Measurements from ENCODE around the gene UNC5C.

The UNC5C gene

GRCh38 chr4:95265814-95266740 lies 282.7 kb downstream of the UNC5C start:
- H3K27ac ChIP-seq (ENCODE audit: low read depth, low read length), result no peak overlapping the region

GRCh38 chr4:95264843-95265242 lies 283.9 kb downstream of the UNC5C start:
- Histone ChIP-seq H3K23ac (ENCODE audit: low read length) (no peak overlapping the region), H3K56ac (ENCODE audit: low read length) (no peak overlapping the region), H4K5ac (ENCODE audit: low read length) (no peak overlapping the region), H3K4me2 (ENCODE audit: low read length) (no peak overlapping the region), H2BK120ac (ENCODE audit: low read depth, low read length) (no peak overlapping the region), H3K4ac (ENCODE audit: low read depth, low read length) (no peak overlapping the region), H3K9ac (ENCODE audit: low read length) (no peak overlapping the region), H3K27ac (ENCODE audit: low read depth, low read length) (no peak overlapping the region), H2AK5ac (ENCODE audit: low read length) (no peak overlapping the region), H2BK15ac (replicated peaks; ENCODE audit: low read depth) (no peak overlapping the region), H2BK5ac (ENCODE audit: low read length) (no peak overlapping the region), H3K79me2 (ENCODE audit: control insufficient read depth, insufficient read depth, low read length) (no peaks in the 10 kb centered on the region), H3K18ac (ENCODE audit: low read length) (no peak overlapping the region), H3K4me3 (ENCODE audit: low read length) (no peak overlapping the region), H3K4me1 (ENCODE audit: control insufficient read depth, low read depth, low read length) (no peaks in the 10 kb centered on the region), H3K27me3 (ENCODE audit: insufficient read depth, low read length, poor library complexity) (no peaks in the 10 kb centered on the region), H3K79me1 (ENCODE audit: low read length) (no peaks in the 10 kb centered on the region), H3K36me3 (ENCODE audit: control insufficient read depth, insufficient read depth, low read length) (no peaks in the 10 kb centered on the region), H4K8ac (ENCODE audit: low read depth, low read length) (no peak overlapping the region)
- no CpG with 5 or more reads among the region's 2 CpGs for WGBS (ENCODE audit: extremely low coverage, insufficient coverage, low lambda C conversion rate)
- no peak for DNase-seq

More at GRCh38 chr4:95265814-95266740, 282.7 kb downstream of the UNC5C start:
- WGBS (ENCODE audit: extremely low coverage, insufficient coverage, low lambda C conversion rate), result no CpG with 5 or more reads among the region's 5 CpGs
- no peak overlapping the region for H3K9ac ChIP-seq (ENCODE audit: low read length)
- H3K79me1 ChIP-seq (ENCODE audit: low read length), result no peaks in the 10 kb centered on the region
- no peak overlapping the region for H3K23ac ChIP-seq (ENCODE audit: low read length)
- H3K36me3 ChIP-seq (ENCODE audit: control insufficient read depth, insufficient read depth, low read length), result no peaks in the 10 kb centered on the region
- no peak overlapping the region for H3K56ac ChIP-seq (ENCODE audit: low read length)
- no peak overlapping the region for H2BK5ac ChIP-seq (ENCODE audit: low read length)
- no peaks in the 10 kb centered on the region for H3K4me1 ChIP-seq (ENCODE audit: control insufficient read depth, low read depth, low read length)
- no peak overlapping the region for H4K8ac ChIP-seq (ENCODE audit: low read depth, low read length)
- H2BK15ac ChIP-seq (replicated peaks; ENCODE audit: low read depth), result no peak overlapping the region
- H3K27me3 ChIP-seq (ENCODE audit: insufficient read depth, low read length, poor library complexity), result no peaks in the 10 kb centered on the region
- H3K79me2 ChIP-seq (ENCODE audit: control insufficient read depth, insufficient read depth, low read length), result no peaks in the 10 kb centered on the region
- no peak overlapping the region for H3K18ac ChIP-seq (ENCODE audit: low read length)
- H3K4ac ChIP-seq (ENCODE audit: low read depth, low read length), result no peak overlapping the region
- H2AK5ac ChIP-seq (ENCODE audit: low read length), result no peak overlapping the region
- no peak overlapping the region for H2BK120ac ChIP-seq (ENCODE audit: low read depth, low read length)
- no peak for DNase-seq
- H3K4me3 ChIP-seq (ENCODE audit: low read length), result no peak overlapping the region
- no peak overlapping the region for H4K5ac ChIP-seq (ENCODE audit: low read length)
- H3K4me2 ChIP-seq (ENCODE audit: low read length), result no peak overlapping the region

GRCh38 chr4:95263960-95264359 lies 284.8 kb downstream of the UNC5C start:
- H3K27ac ChIP-seq (ENCODE audit: low read depth, low read length), result no peak overlapping the region
- H3K79me1 ChIP-seq (ENCODE audit: low read length), result no peaks in the 10 kb centered on the region
- no peak overlapping the region for H2BK15ac ChIP-seq (replicated peaks; ENCODE audit: low read depth)
- H3K4me1 ChIP-seq (ENCODE audit: control insufficient read depth, low read depth, low read length), result no peaks in the 10 kb centered on the region
- no CpG with 5 or more reads among the region's 1 CpG for WGBS (ENCODE audit: extremely low coverage, insufficient coverage, low lambda C conversion rate)
- H3K79me2 ChIP-seq (ENCODE audit: control insufficient read depth, insufficient read depth, low read length), result no peaks in the 10 kb centered on the region
- no peak overlapping the region for H2BK5ac ChIP-seq (ENCODE audit: low read length)
- H3K9ac ChIP-seq (ENCODE audit: low read length), result no peak overlapping the region
- no peak overlapping the region for H3K4me2 ChIP-seq (ENCODE audit: low read length)
- no peak overlapping the region for H3K4me3 ChIP-seq (ENCODE audit: low read length)
- no peak overlapping the region for H2AK5ac ChIP-seq (ENCODE audit: low read length)
- H2BK120ac ChIP-seq (ENCODE audit: low read depth, low read length), result no peak overlapping the region
- H3K4ac ChIP-seq (ENCODE audit: low read depth, low read length), result no peak overlapping the region
- no peak overlapping the region for H3K23ac ChIP-seq (ENCODE audit: low read length)
- no peaks in the 10 kb centered on the region for H3K36me3 ChIP-seq (ENCODE audit: control insufficient read depth, insufficient read depth, low read length)
- no peak overlapping the region for H3K56ac ChIP-seq (ENCODE audit: low read length)
- no peak overlapping the region for H3K18ac ChIP-seq (ENCODE audit: low read length)
- no peak for DNase-seq
- no peaks in the 10 kb centered on the region for H3K27me3 ChIP-seq (ENCODE audit: insufficient read depth, low read length, poor library complexity)
- no peak overlapping the region for H4K5ac ChIP-seq (ENCODE audit: low read length)
- H4K8ac ChIP-seq (ENCODE audit: low read depth, low read length), result no peak overlapping the region

- Histone ChIP-seq H3K79me1 (ENCODE audit: low read length) (no peaks in the 10 kb centered on the region), H3K4me2 (ENCODE audit: low read length) (no peak overlapping the region), H3K4me1 (ENCODE audit: control insufficient read depth, low read depth, low read length) (no peaks in the 10 kb centered on the region), H3K36me3 (ENCODE audit: control insufficient read depth, insufficient read depth, low read length) (no peaks in the 10 kb centered on the region), H3K9ac (ENCODE audit: low read length) (no peak overlapping the region), H3K79me2 (ENCODE audit: control insufficient read depth, insufficient read depth, low read length) (no peaks in the 10 kb centered on the region), H2BK120ac (ENCODE audit: low read depth, low read length) (no peak overlapping the region), H3K23ac (ENCODE audit: low read length) (no peak overlapping the region), H3K4me3 (ENCODE audit: low read length) (no peak overlapping the region), H4K5ac (ENCODE audit: low read length) (no peak overlapping the region), H2BK5ac (ENCODE audit: low read length) (no peak overlapping the region), H2BK15ac (replicated peaks; ENCODE audit: low read depth) (no peak overlapping the region), H3K27me3 (ENCODE audit: insufficient read depth, low read length, poor library complexity) (no peaks in the 10 kb centered on the region), H4K8ac (ENCODE audit: low read depth, low read length) (no peak overlapping the region), H2AK5ac (ENCODE audit: low read length) (no peak overlapping the region), H3K4ac (ENCODE audit: low read depth, low read length) (no peak overlapping the region), H3K27ac (ENCODE audit: low read depth, low read length) (no peak overlapping the region), H3K18ac (ENCODE audit: low read length) (no peak overlapping the region), H3K56ac (ENCODE audit: low read length) (no peak overlapping the region)
- no peak for DNase-seq
Observed at GRCh38 chr4:95263391-95263790, 285.4 kb downstream of the UNC5C start.

- Histone ChIP-seq H3K9ac (ENCODE audit: low read length) (no peak overlapping the region), H3K27ac (ENCODE audit: low read depth, low read length) (no peak overlapping the region), H3K79me2 (ENCODE audit: control insufficient read depth, insufficient read depth, low read length) (no peaks in the 10 kb centered on the region), H3K4ac (ENCODE audit: low read depth, low read length) (no peak overlapping the region), H2BK120ac (ENCODE audit: low read depth, low read length) (no peak overlapping the region), H2BK15ac (replicated peaks; ENCODE audit: low read depth) (no peak overlapping the region), H3K4me3 (ENCODE audit: low read length) (no peak overlapping the region), H3K36me3 (ENCODE audit: control insufficient read depth, insufficient read depth, low read length) (no peaks in the 10 kb centered on the region), H3K56ac (ENCODE audit: low read length) (no peak overlapping the region), H3K4me1 (ENCODE audit: control insufficient read depth, low read depth, low read length) (no peaks in the 10 kb centered on the region), H3K18ac (ENCODE audit: low read length) (no peak overlapping the region), H3K4me2 (ENCODE audit: low read length) (no peak overlapping the region), H2BK5ac (ENCODE audit: low read length) (no peak overlapping the region), H4K8ac (ENCODE audit: low read depth, low read length) (no peak overlapping the region), H4K5ac (ENCODE audit: low read length) (no peak overlapping the region), H3K23ac (ENCODE audit: low read length) (no peak overlapping the region), H3K27me3 (ENCODE audit: insufficient read depth, low read length, poor library complexity) (no peaks in the 10 kb centered on the region), H2AK5ac (ENCODE audit: low read length) (no peak overlapping the region), H3K79me1 (ENCODE audit: low read length) (no peaks in the 10 kb centered on the region)
- no peak for DNase-seq
- no CpG with 5 or more reads among the region's 6 CpGs for WGBS (ENCODE audit: extremely low coverage, insufficient coverage, low lambda C conversion rate)
Observed at GRCh38 chr4:95256108-95256835, 292.5 kb downstream of the UNC5C start.

Data from mesendoderm (in vitro differentiated cells).